Stimulated activated CD4-positive, alpha-beta T cell treated with anti-CD3 and anti-CD28 coated beads, Interleukin-15, amount 100 ng/mL, for 1 hour (primary cell): Measurements from ENCODE around the gene SPATA13.

ENCODE experiments used
- DNase-seq, 2 donors: peaks; one replicate each; pipeline ENCODE4 v3.0.0-alpha.2; 2020; ENCODE audit warnings: low read depth in 1 of 2, low spot score in 1 of 2

The SPATA13 gene

GRCh38 chr13:24166561-24166960 lies 6.0 kb downstream of the SPATA13 start:
- DNase-seq = no peak

GRCh38 chr13:24167666-24168391 lies 7.3 kb downstream of the SPATA13 start:
- DNase-seq = no peak

GRCh38 chr13:24168392-24168750 lies 7.9 kb downstream of the SPATA13 start:
- DNase-seq = no peak

GRCh38 chr13:24168979-24169378 lies 8.5 kb downstream of the SPATA13 start:
- DNase-seq = no peak

- no peak for DNase-seq
These were observed 11.6 kb downstream of the SPATA13 start for GRCh38 chr13:24172071-24172470.

- no peak for DNase-seq
These were observed 13.3 kb downstream of the SPATA13 start for GRCh38 chr13:24173795-24174194.

GRCh38 chr13:24175847-24176246 lies 15.3 kb downstream of the SPATA13 start:
- no peak for DNase-seq

- no peak for DNase-seq
These were observed 16.0 kb downstream of the SPATA13 start for GRCh38 chr13:24176351-24177101.

GRCh38 chr13:24178847-24179485 lies 18.4 kb downstream of the SPATA13 start:
- DNase-seq = no peak

- DNase-seq = no peak
These were observed 18.9 kb downstream of the SPATA13 start for GRCh38 chr13:24179486-24179850.

GRCh38 chr13:24180750-24181377 lies 20.3 kb downstream of the SPATA13 start:
- DNase-seq = no peak

GRCh38 chr13:24181991-24182702 lies 21.6 kb downstream of the SPATA13 start:
- DNase-seq = no peak

- DNase-seq = no peak
These were observed 22.2 kb downstream of the SPATA13 start for GRCh38 chr13:24182703-24183081.

GRCh38 chr13:24183741-24184182 lies 23.2 kb downstream of the SPATA13 start:
- no peak for DNase-seq

GRCh38 chr13:24184265-24184841 lies 23.8 kb downstream of the SPATA13 start:
- no peak for DNase-seq

GRCh38 chr13:24184882-24185281 lies 24.4 kb downstream of the SPATA13 start:
- no peak for DNase-seq

GRCh38 chr13:24185591-24186232 lies 25.2 kb downstream of the SPATA13 start:
- no peak for DNase-seq

GRCh38 chr13:24187185-24187584 lies 26.7 kb downstream of the SPATA13 start:
- no peak for DNase-seq

- DNase-seq = no peak
These were observed 31.7 kb downstream of the SPATA13 start for GRCh38 chr13:24192057-24192810.

- DNase-seq = no peak
These were observed 32.3 kb downstream of the SPATA13 start for GRCh38 chr13:24192811-24193162.
